Ectodermal cell (in vitro differentiated cells): ENCODE results near the gene RNF4.

Experiments used
- H3K27ac ChIP-seq: 2 replicates; pipeline ENCODE4 v1.7.0; 2013; ENCODE audit warnings: mild to moderate bottlenecking, low read depth, low read length; ENCODE audit not compliant: insufficient read depth, poor library complexity, severe bottlenecking
- H3K27me3 ChIP-seq: 2 replicates; pipeline ENCODE4 v1.7.0; 2013; ENCODE audit warnings: mild to moderate bottlenecking, low read length; ENCODE audit not compliant: insufficient read depth, control insufficient read depth, poor library complexity, severe bottlenecking
- H3K36me3 ChIP-seq: one replicate; pipeline ENCODE4 v1.7.0; 2013; ENCODE audit warnings: low read length; ENCODE audit not compliant: control insufficient read depth, insufficient read depth
- H3K4me1 ChIP-seq: one replicate; pipeline ENCODE4 v1.7.0; 2013; ENCODE audit warnings: low read length; ENCODE audit not compliant: control insufficient read depth, insufficient read depth
- H3K4me3 ChIP-seq: 2 replicates; pipeline ENCODE4 v1.7.0; 2013; ENCODE audit warnings: low read depth, low read length, control low read depth; ENCODE audit not compliant: insufficient read depth
- H3K9me3 ChIP-seq: 2 replicates; pipeline ENCODE4 v1.7.0; 2013; ENCODE audit warnings: mild to moderate bottlenecking, low read length, moderate library complexity; ENCODE audit not compliant: control insufficient read depth
- WGBS, 2 experiments: methylation state at CpG; one replicate each; pipeline ENCODE4 v1.1.7; 2013; ENCODE audit warnings: missing lambda C conversion rate in 2 of 2; 5-methylcytosine and 5-hydroxymethylcytosine counted together

Gene RNF4

GRCh38 chr4:2487632-2488031 is 18.7 kb downstream of the RNF4 start:
- Histone ChIP-seq H3K4me1 (peaks cover 6% of the 10 kb centered on the region), H3K4me3 (no peak overlapping the region), H3K9me3 (no peaks in the 10 kb centered on the region), H3K27me3 (no peaks in the 10 kb centered on the region), H3K27ac (no peak overlapping the region), H3K36me3 (peaks cover 23% of the 10 kb centered on the region)
- WGBS, 2 experiments, result 93 to 94% methylated on average over 6 of the region's 6 CpGs

GRCh38 chr4:2489081-2489805 is 20.3 kb downstream of the RNF4 start:
- Histone ChIP-seq H3K27ac (no peak overlapping the region), H3K9me3 (no peaks in the 10 kb centered on the region), H3K36me3 (peaks cover 31% of the 10 kb centered on the region), H3K27me3 (no peaks in the 10 kb centered on the region), H3K4me3 (no peak overlapping the region), H3K4me1 (peaks cover 5% of the 10 kb centered on the region)
- 95% methylated on average over 20 of the region's 20 CpGs for WGBS, 2 experiments

- 96 to 97% methylated on average over 9 of the region's 9 CpGs for WGBS, 2 experiments
Measured at GRCh38 chr4:2489841-2490552, 21.1 kb downstream of the RNF4 start.

GRCh38 chr4:2492970-2493369 is 24.1 kb downstream of the RNF4 start:
- H3K36me3 ChIP-seq, result peaks cover 53% of the 10 kb centered on the region
- no peak overlapping the region for H3K4me3 ChIP-seq
- no peaks in the 10 kb centered on the region for H3K9me3 ChIP-seq
- no peak overlapping the region for H3K27ac ChIP-seq
- no peaks in the 10 kb centered on the region for H3K4me1 ChIP-seq
- no peaks in the 10 kb centered on the region for H3K27me3 ChIP-seq
- WGBS, 2 experiments, result 93 to 96% methylated on average over 1 of the region's 1 CpG

More at GRCh38 chr4:2489841-2490552, 21.1 kb downstream of the RNF4 start:
- Histone ChIP-seq H3K9me3 (no peaks in the 10 kb centered on the region), H3K4me1 (no peaks in the 10 kb centered on the region), H3K27me3 (no peaks in the 10 kb centered on the region), H3K36me3 (peaks cover 31% of the 10 kb centered on the region), H3K4me3 (no peak overlapping the region), H3K27ac (no peak overlapping the region)

GRCh38 chr4:2494992-2495391 is 26.1 kb downstream of the RNF4 start:
- Histone ChIP-seq H3K27me3 (no peaks in the 10 kb centered on the region), H3K4me1 (no peaks in the 10 kb centered on the region), H3K36me3 (peaks cover 66% of the 10 kb centered on the region), H3K27ac (no peak overlapping the region), H3K4me3 (no peak overlapping the region), H3K9me3 (no peaks in the 10 kb centered on the region)
- WGBS, 2 experiments, result 94 to 96% methylated on average over 3 of the region's 3 CpGs

- H3K27ac ChIP-seq, result no peak overlapping the region
- peaks cover 61% of the 10 kb centered on the region for H3K36me3 ChIP-seq
- no peaks in the 10 kb centered on the region for H3K9me3 ChIP-seq
- no peak overlapping the region for H3K4me3 ChIP-seq
- H3K27me3 ChIP-seq, result no peaks in the 10 kb centered on the region
- WGBS, 2 experiments, result 96 to 97% methylated on average over 4 of the region's 4 CpGs
- H3K4me1 ChIP-seq, result no peaks in the 10 kb centered on the region
Measured at GRCh38 chr4:2497324-2497723, 28.4 kb downstream of the RNF4 start.

GRCh38 chr4:2497931-2498330 is 29.0 kb downstream of the RNF4 start:
- H3K36me3 ChIP-seq, result peaks cover 55% of the 10 kb centered on the region

GRCh38 chr4:2500547-2500946 is 31.6 kb downstream of the RNF4 start:
- H3K9me3 ChIP-seq, result no peaks in the 10 kb centered on the region
- peaks cover 49% of the 10 kb centered on the region for H3K36me3 ChIP-seq
- no peak overlapping the region for H3K27ac ChIP-seq
- WGBS, 2 experiments, result 100% methylated on average over 2 of the region's 2 CpGs
- no peaks in the 10 kb centered on the region for H3K27me3 ChIP-seq
- H3K4me3 ChIP-seq, result no peak overlapping the region
- H3K4me1 ChIP-seq, result no peaks in the 10 kb centered on the region

More at GRCh38 chr4:2497931-2498330, 29.0 kb downstream of the RNF4 start:
- WGBS, 2 experiments, result 94% methylated on average over 9 of the region's 9 CpGs
- H3K4me1 ChIP-seq, result no peaks in the 10 kb centered on the region
- H3K27me3 ChIP-seq, result no peaks in the 10 kb centered on the region
- H3K27ac ChIP-seq, result no peak overlapping the region
- no peaks in the 10 kb centered on the region for H3K9me3 ChIP-seq
- H3K4me3 ChIP-seq, result no peak overlapping the region

- whole genome bisulfite sequencing, 2 experiments, result 95 to 96% methylated on average over 7 of the region's 7 CpGs
- no peak overlapping the region for H3K4me3 ChIP-seq
- H3K4me1 ChIP-seq, result no peaks in the 10 kb centered on the region
- H3K27me3 ChIP-seq, result no peaks in the 10 kb centered on the region
- no peak overlapping the region for H3K27ac ChIP-seq
- peaks cover 46% of the 10 kb centered on the region for H3K36me3 ChIP-seq
- H3K9me3 ChIP-seq, result no peaks in the 10 kb centered on the region
Measured at GRCh38 chr4:2501034-2501594, 32.2 kb downstream of the RNF4 start.

GRCh38 chr4:2503809-2504208 is 34.9 kb downstream of the RNF4 start:
- peaks cover 34% of the 10 kb centered on the region for H3K36me3 ChIP-seq
- H3K4me3 ChIP-seq, result no peak overlapping the region
- 94 to 97% methylated on average over 5 of the region's 5 CpGs for WGBS, 2 experiments
- no peak overlapping the region for H3K27ac ChIP-seq
- no peaks in the 10 kb centered on the region for H3K9me3 ChIP-seq
- no peaks in the 10 kb centered on the region for H3K4me1 ChIP-seq
- no peaks in the 10 kb centered on the region for H3K27me3 ChIP-seq
